Measurements from ENCODE around the gene ZFAND6.

DNA sequence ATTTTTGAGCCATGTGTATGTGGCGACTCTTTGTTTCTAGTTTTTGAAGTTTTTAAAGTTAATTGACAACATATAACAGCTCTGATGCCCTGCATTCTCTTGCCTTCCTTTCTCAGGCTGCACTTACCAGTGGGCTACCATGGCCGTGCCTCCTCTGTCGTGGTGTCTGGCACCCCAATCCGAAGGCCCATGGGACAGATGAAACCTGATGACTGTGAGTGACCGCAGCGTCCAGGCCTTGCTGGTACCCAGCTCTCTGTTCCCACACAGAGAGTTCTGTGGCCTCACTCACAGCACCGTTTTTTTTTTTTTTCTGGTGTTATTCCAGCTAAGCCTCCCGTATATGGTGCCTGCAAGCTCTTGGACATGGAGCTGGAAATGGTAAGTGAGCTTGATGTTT lies 108.5 kb downstream of the ZFAND6 start:
- TF ChIP-seq, protein P1, sequence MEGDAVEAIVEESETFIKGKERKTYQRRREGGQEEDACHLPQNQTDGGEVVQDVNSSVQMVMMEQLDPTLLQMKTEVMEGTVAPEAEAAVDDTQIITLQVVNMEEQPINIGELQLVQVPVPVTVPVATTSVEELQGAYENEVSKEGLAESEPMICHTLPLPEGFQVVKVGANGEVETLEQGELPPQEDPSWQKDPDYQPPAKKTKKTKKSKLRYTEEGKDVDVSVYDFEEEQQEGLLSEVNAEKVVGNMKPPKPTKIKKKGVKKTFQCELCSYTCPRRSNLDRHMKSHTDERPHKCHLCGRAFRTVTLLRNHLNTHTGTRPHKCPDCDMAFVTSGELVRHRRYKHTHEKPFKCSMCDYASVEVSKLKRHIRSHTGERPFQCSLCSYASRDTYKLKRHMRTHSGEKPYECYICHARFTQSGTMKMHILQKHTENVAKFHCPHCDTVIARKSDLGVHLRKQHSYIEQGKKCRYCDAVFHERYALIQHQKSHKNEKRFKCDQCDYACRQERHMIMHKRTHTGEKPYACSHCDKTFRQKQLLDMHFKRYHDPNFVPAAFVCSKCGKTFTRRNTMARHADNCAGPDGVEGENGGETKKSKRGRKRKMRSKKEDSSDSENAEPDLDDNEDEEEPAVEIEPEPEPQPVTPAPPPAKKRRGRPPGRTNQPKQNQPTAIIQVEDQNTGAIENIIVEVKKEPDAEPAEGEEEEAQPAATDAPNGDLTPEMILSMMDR (IDR thresholded peaks at IDR 0.05): no peak
- TF ChIP-seq POLR2A (IDR thresholded peaks at IDR 0.05) (no peak), POLR2AphosphoS5 (IDR thresholded peaks at IDR 0.05) (no peak)

Measured in breast epithelium (tissue), 3 donors.